Naive thymus-derived CD4-positive, alpha-beta T cell (primary cell): Measurements from ENCODE around the gene RPL18. TPM values are rescaled to one million over a fixed set of nuclear protein-coding genes. Genes with fewer than 3 reads are reported as not detected.

Source experiments
- ATAC-seq: fragments of 150-1000 bp; cut with Tn5 transposase; 2 replicates; pipeline ENCODE4 v1.10.0; 2021; ENCODE audit warnings: mild to moderate bottlenecking, moderate library complexity
- CTCF ChIA-PET: fragments of 350-600 bp; sonication (Branson Sonifier 250); formaldehyde crosslinking; loops from one replicate; lab custom pipeline; 2021; ENCODE audit warnings: antibody characterized with exemption; lab: Charles Lee
- POLR2A ChIA-PET: fragments of 350-600 bp; sonication (Branson Sonifier 250); formaldehyde crosslinking; loops from one replicate; lab custom pipeline; 2021; ENCODE audit warnings: antibody characterized with exemption, inconsistent platforms; lab: Charles Lee
- DNase-seq, 9 donors: peaks; one replicate each; pipeline versions ENCODE4 v3.0.0 to v3.0.0-alpha.2; 2020 to 2022; ENCODE audit warnings: mixed read lengths in 1 of 9
- H3K27ac ChIP-seq: one replicate; pipeline ENCODE4 v1.7.0; 2013; ENCODE audit warnings: mild to moderate bottlenecking, low read depth, low read length, moderate library complexity
- H3K27me3 ChIP-seq, 2 donors: one replicate each; pipeline ENCODE4 v1.7.0; 2013; ENCODE audit warnings: low read length in 2 of 2, mild to moderate bottlenecking in 2 of 2, moderate library complexity in 2 of 2; ENCODE audit not compliant: control insufficient read depth in 2 of 2, insufficient read depth in 2 of 2
- H3K36me3 ChIP-seq, 3 experiments: 1 replicate in 2 of 3; 2 replicates in 1 of 3; pipeline ENCODE4 v1.7.0; 2013; ENCODE audit warnings: low read length in 3 of 3, mild to moderate bottlenecking in 3 of 3, moderate library complexity in 1 of 3; ENCODE audit not compliant: insufficient read depth in 3 of 3, control insufficient read depth in 2 of 3
- H3K4me1 ChIP-seq, 2 donors: one replicate each; pipeline ENCODE4 v1.7.0; 2013; ENCODE audit warnings: low read length in 2 of 2, mild to moderate bottlenecking in 2 of 2, moderate library complexity in 1 of 2; ENCODE audit not compliant: control insufficient read depth in 2 of 2, insufficient read depth in 2 of 2
- H3K4me3 ChIP-seq: 2 replicates; pipeline ENCODE4 v1.7.0; 2013; ENCODE audit warnings: mild to moderate bottlenecking, low read length
- H3K9me3 ChIP-seq, 3 experiments: 1 replicate in 2 of 3; 2 replicates in 1 of 3; pipeline ENCODE4 v1.7.0; 2013; ENCODE audit warnings: low read length in 3 of 3; ENCODE audit not compliant: control insufficient read depth in 2 of 3
- H3K27ac Mint-ChIP-seq, 9 donors: one replicate each; pipeline ENCODE4 v1.8.0; 2020 to 2022; ENCODE audit warnings: mixed read lengths in 9 of 9, mild to moderate bottlenecking in 8 of 9, moderate library complexity in 5 of 9, inconsistent platforms in 2 of 9
- H3K27me3 Mint-ChIP-seq, 5 donors: one replicate each; pipeline ENCODE4 v1.8.0; 2021 to 2022; ENCODE audit warnings: mixed read lengths in 5 of 5, mild to moderate bottlenecking in 1 of 5
- H3K36me3 Mint-ChIP-seq, 5 donors: one replicate each; pipeline ENCODE4 v1.8.0; 2020 to 2022; ENCODE audit warnings: mixed read lengths in 5 of 5, mild to moderate bottlenecking in 3 of 5, inconsistent platforms in 1 of 5
- H3K4me1 Mint-ChIP-seq, 7 donors: one replicate each; pipeline ENCODE4 v1.8.0; 2020 to 2022; ENCODE audit warnings: mixed read lengths in 7 of 7, mild to moderate bottlenecking in 3 of 7, inconsistent platforms in 1 of 7
- H3K4me3 Mint-ChIP-seq, 10 donors: one replicate each; pipeline ENCODE4 v1.8.0; 2020 to 2022; ENCODE audit warnings: mild to moderate bottlenecking in 10 of 10, mixed read lengths in 10 of 10, moderate library complexity in 6 of 10, inconsistent platforms in 2 of 10
- H3K9me3 Mint-ChIP-seq, 11 donors: one replicate each; pipeline ENCODE4 v1.8.0; 2020 to 2022; ENCODE audit warnings: mixed read lengths in 11 of 11, mild to moderate bottlenecking in 4 of 11, inconsistent platforms in 1 of 11, moderate library complexity in 1 of 11
- intact Hi-C, 2 donors: fragments of 100-400 bp; cut with micrococcal nuclease; formaldehyde crosslinking; loops; one replicate each; pipeline ENCODE4 v1.15.1; 2023
- polyA plus RNA-seq, 2 donors: library from polyadenylated mRNA; unstranded; fragments of 300-500 nt; fragmentation: Illumina TruSeq; gene quantifications; one replicate each; pipeline ENCODE4 v1.2.3, GENCODE V29; 2021
- total RNA-seq, 6 experiments: library from RNA in 5 of 6; stranded (reverse) in 5 of 6; gene quantifications; 1 replicate in 5 of 6; 2 replicates in 1 of 6; pipeline ENCODE4 v1.2.3 and lab custom pipeline; 2021 to 2026

RPL18 gene
- total and polyA plus RNA-seq, 7 experiments from 2014 or later = 1,570 to 2,826 (median 2,813) TPM

GRCh38 chr19:48603001-48603400 is 16.0 kb downstream of the RPL18 start:
- CTCF ChIA-PET = no interaction called here
- H3K9me3 Mint-ChIP-seq = no peaks in the 10 kb centered on the region

GRCh38 chr19:48600679-48601417 is 18.1 kb downstream of the RPL18 start:
- H3K27me3 ChIP-seq = no peaks in the 10 kb centered on the region
- no peak overlapping the region for H3K4me3 ChIP-seq
- Mint-ChIP-seq H3K27me3 (peaks cover 0 to 4% (median 0%) of the 10 kb centered on the region in 5 donors), H3K4me1 (peaks cover 0 to 4% (median 0%) of the 10 kb centered on the region in 7 donors), H3K36me3 (no peaks in the 10 kb centered on the region), H3K4me3 (no peak overlapping the region), H3K9me3 (no peaks in the 10 kb centered on the region), H3K27ac (no peak overlapping the region)
- H3K36me3 ChIP-seq = no peaks in the 10 kb centered on the region
- H3K9me3 ChIP-seq = no peaks in the 10 kb centered on the region
- ChIA-PET POLR2A (interaction anchor here (0.9 kb wide), 1 partner anchor 17 kb away, joined by 3 read pairs; no protein-coding TSS in a partner anchor), CTCF (interaction anchor here (0.7 to 1.2 kb wide), 2 partner anchors 8 to 87 kb away, joined by 3 to 5 read pairs; no protein-coding TSS in a partner anchor)
- H3K27ac ChIP-seq = no peak overlapping the region
- DNase-seq (no peak), ATAC-seq (no peak)
- intact Hi-C loops = no loop called here
- peaks cover 6 to 7% of the 10 kb centered on the region in 2 donors for H3K4me1 ChIP-seq

More at GRCh38 chr19:48603001-48603400, 16.0 kb downstream of the RPL18 start:
- no peak overlapping the region for H3K4me3 ChIP-seq
- Mint-ChIP-seq H3K4me1 (peaks cover 0 to 4% (median 0%) of the 10 kb centered on the region in 7 donors), H3K4me3 (no peak overlapping the region), H3K27me3 (peaks cover 0 to 4% (median 0%) of the 10 kb centered on the region in 5 donors), H3K36me3 (no peaks in the 10 kb centered on the region), H3K27ac (no peak overlapping the region)
- no peaks in the 10 kb centered on the region for H3K27me3 ChIP-seq
- ATAC-seq (no peak), DNase-seq (no peak)
- POLR2A ChIA-PET = no interaction called here
- intact Hi-C loops = no loop called here
- H3K27ac ChIP-seq = no peak overlapping the region
- H3K9me3 ChIP-seq = no peaks in the 10 kb centered on the region
- no peaks in the 10 kb centered on the region for H3K36me3 ChIP-seq
- no peaks in the 10 kb centered on the region for H3K4me1 ChIP-seq

GRCh38 chr19:48598996-48599700 is 19.8 kb downstream of the RPL18 start:
- no peak overlapping the region for H3K27ac ChIP-seq
- H3K4me3 Mint-ChIP-seq = no peak overlapping the region
- H3K36me3 Mint-ChIP-seq = peaks cover 0 to 2% (median 0%) of the 10 kb centered on the region in 5 donors
- H3K36me3 ChIP-seq = no peaks in the 10 kb centered on the region
- no peak overlapping the region for H3K27ac Mint-ChIP-seq
- H3K9me3 ChIP-seq = no peaks in the 10 kb centered on the region
- H3K9me3 Mint-ChIP-seq = no peaks in the 10 kb centered on the region
- DNase-seq (no peak), ATAC-seq (no peak)
- no peaks in the 10 kb centered on the region for H3K27me3 ChIP-seq
- ChIA-PET CTCF (interaction anchor here (1.2 kb wide), 1 partner anchor 10 kb away, joined by 3 read pairs; no protein-coding TSS in a partner anchor), POLR2A (no interaction called here)
- H3K4me1 Mint-ChIP-seq = peaks cover 0 to 5% (median 4%) of the 10 kb centered on the region in 7 donors
- intact Hi-C loops = no loop called here
- H3K4me1 ChIP-seq = peaks cover 6 to 8% of the 10 kb centered on the region in 2 donors
- H3K27me3 Mint-ChIP-seq = peaks cover 0 to 4% (median 0%) of the 10 kb centered on the region in 5 donors
- no peak overlapping the region for H3K4me3 ChIP-seq

GRCh38 chr19:48596679-48597465 is 22.1 kb downstream of the RPL18 start:
- Histone ChIP-seq H3K9me3 (no peaks in the 10 kb centered on the region), H3K4me1 (peaks cover 6 to 8% of the 10 kb centered on the region in 2 donors), H3K4me3 (peak overlapping the region; percentile 46), H3K36me3 (no peaks in the 10 kb centered on the region), H3K27ac (peak overlapping the region; percentile 60), H3K27me3 (no peaks in the 10 kb centered on the region)
- H3K4me3 Mint-ChIP-seq = peak overlapping the region in 9 of 10 donors; percentile 13 to 81 (median 59)
- ATAC-seq (peak; percentile 82), DNase-seq (peak in 6 of 9 donors; percentile 36 to 53 (median 46))
- CTCF ChIA-PET = interaction anchor here (0.7 kb wide), 1 partner anchor 819 kb away, joined by 5 read pairs; no protein-coding TSS in a partner anchor
- peaks cover 0 to 4% (median 0%) of the 10 kb centered on the region in 5 donors for H3K27me3 Mint-ChIP-seq
- intact Hi-C loops = loop anchor here in 1 of 2 donors (1.0 kb wide), 1 partner anchor 8 kb away; no protein-coding TSS in a partner anchor
- H3K27ac Mint-ChIP-seq = peak overlapping the region; percentile 48 to 90 (median 82)
- H3K36me3 Mint-ChIP-seq = peaks cover 0 to 5% (median 0%) of the 10 kb centered on the region in 5 donors
- POLR2A ChIA-PET = interaction anchor here (0.6 to 1.1 kb wide), 2 partner anchors 12 to 35 kb away, joined by 4 to 5 read pairs; no protein-coding TSS in a partner anchor
- no peaks in the 10 kb centered on the region for H3K9me3 Mint-ChIP-seq
- H3K4me1 Mint-ChIP-seq = peaks cover 0 to 9% (median 4%) of the 10 kb centered on the region in 7 donors

GRCh38 chr19:48596237-48596636 is 22.7 kb downstream of the RPL18 start:
- intact Hi-C loops = no loop called here
- no peaks in the 10 kb centered on the region for H3K27me3 ChIP-seq
- POLR2A ChIA-PET = interaction anchor here (1.1 kb wide), 1 partner anchor 35 kb away, joined by 5 read pairs; no protein-coding TSS in a partner anchor
- H3K4me1 Mint-ChIP-seq = peaks cover 0 to 12% (median 4%) of the 10 kb centered on the region in 7 donors
- no peak overlapping the region for H3K27ac ChIP-seq
- peak overlapping the region in 5 of 10 donors; percentile 35 to 81 (median 66) for H3K4me3 Mint-ChIP-seq
- no peaks in the 10 kb centered on the region for H3K9me3 Mint-ChIP-seq
- peaks cover 0 to 4% (median 0%) of the 10 kb centered on the region in 5 donors for H3K27me3 Mint-ChIP-seq
- peaks cover 6 to 8% of the 10 kb centered on the region in 2 donors for H3K4me1 ChIP-seq
- CTCF ChIA-PET = interaction anchor here (1.1 kb wide), 1 partner anchor 12 kb away, joined by 3 read pairs; no protein-coding TSS in a partner anchor
- peaks cover 0 to 5% (median 0%) of the 10 kb centered on the region in 5 donors for H3K36me3 Mint-ChIP-seq
- no peaks in the 10 kb centered on the region for H3K36me3 ChIP-seq
- DNase-seq (no peak), ATAC-seq (no peak)
- no peaks in the 10 kb centered on the region for H3K9me3 ChIP-seq
- peak overlapping the region; percentile 46 for H3K4me3 ChIP-seq
- H3K27ac Mint-ChIP-seq = peak overlapping the region in 6 of 9 donors; percentile 43 to 88 (median 76)
